Calu3 (cell line): ENCODE data around the gene EMILIN3. TPM values are rescaled to one million over a fixed set of nuclear protein-coding genes. Genes with fewer than 3 reads are reported as not detected.
A peak's percentile ranks its signal among the peaks of the same experiment; 100 is the strongest.

ENCODE experiments used
- BruUV-seq: library from RNA; stranded (reverse); fragments of 400-500 nt; replicated peaks from 2 replicates; lab custom pipeline; 2021; lab: Mats Ljungman, UMichigan
- CTCF ChIA-PET: fragments of 300-600 bp; sonication (Branson Sonifier 250); formaldehyde crosslinking; loops from one replicate; lab custom pipeline; 2022; ENCODE audit warnings: antibody characterized with exemption; lab: Charles Lee
- DNase-seq: peaks from one replicate; pipeline ENCODE4 v3.0.0; 2022
- H3K27ac Mint-ChIP-seq: one replicate; pipeline ENCODE4 v1.8.0; 2022; ENCODE audit warnings: mixed read lengths; ENCODE audit not compliant: unreplicated experiment
- H3K27me3 Mint-ChIP-seq: one replicate; pipeline ENCODE4 v1.8.0; 2022; ENCODE audit warnings: mixed read lengths; ENCODE audit not compliant: unreplicated experiment
- H3K36me3 Mint-ChIP-seq: one replicate; pipeline ENCODE4 v1.8.0; 2022; ENCODE audit warnings: mild to moderate bottlenecking, moderate library complexity, mixed read lengths; ENCODE audit not compliant: insufficient read depth, unreplicated experiment
- H3K4me1 Mint-ChIP-seq: one replicate; pipeline ENCODE4 v1.8.0; 2022; ENCODE audit warnings: mild to moderate bottlenecking, low read depth, mixed read lengths; ENCODE audit not compliant: unreplicated experiment
- H3K4me3 Mint-ChIP-seq: one replicate; pipeline ENCODE4 v1.8.0; 2022; ENCODE audit warnings: mild to moderate bottlenecking, low read depth, moderate library complexity, mixed read lengths; ENCODE audit not compliant: unreplicated experiment
- H3K9me3 Mint-ChIP-seq: one replicate; pipeline ENCODE4 v1.8.0; 2022; ENCODE audit warnings: low read depth, mixed read lengths; ENCODE audit not compliant: unreplicated experiment
- CTCF ChIP-seq: fragments of 200-600 bp; IDR thresholded peaks from one replicate; pipeline ENCODE4 v1.8.0; 2022; ENCODE audit warnings: antibody characterized with exemption; ENCODE audit not compliant: unreplicated experiment
- intact Hi-C: fragments of 100-400 bp; cut with micrococcal nuclease; formaldehyde crosslinking; loops from one replicate; pipeline ENCODE4 v1.10.0; 2022; ENCODE audit not compliant: unreplicated experiment
- total RNA-seq: library from RNA; stranded (reverse); gene quantifications from 2 replicates; pipeline ENCODE4 v1.2.3, GENCODE V29; 2022

EMILIN3 gene
- total RNA-seq, 1 experiment from 2014 or later, result not detected

GRCh38 chr20:41318271-41318649 lies 48.4 kb downstream of the EMILIN3 start:
- BruUV-seq, result TSS peak; percentile 95
- Mint-ChIP-seq H3K4me1 (peaks cover 38% of the 10 kb centered on the region), H3K27me3 (no peaks in the 10 kb centered on the region), H3K4me3 (peak overlapping the region; percentile 95), H3K36me3 (peaks cover 13% of the 10 kb centered on the region), H3K27ac (no peak overlapping the region), H3K9me3 (no peaks in the 10 kb centered on the region)
- intact Hi-C loops, result no loop called here
- no peak for TF ChIP-seq CTCF
- CTCF ChIA-PET, result interaction anchor here (0.8 to 3.1 kb wide), 6 partner anchors 9 to 93 kb away, joined by 3 to 22 read pairs (median 4); partner anchors contain the start of gene LPIN3
- DNase-seq, result no peak

GRCh38 chr20:41317546-41318270 lies 48.9 kb downstream of the EMILIN3 start, which contains the start of gene ZHX3:
TSS of gene ZHX3 (minus strand) at chr20:41317731. CDS start at chr20:41204916, 112,815 bp downstream.
- intact Hi-C loops, result no loop called here
- BruUV-seq, result no TSS peak
- H3K27me3 Mint-ChIP-seq, result no peaks in the 10 kb centered on the region

DNA sequence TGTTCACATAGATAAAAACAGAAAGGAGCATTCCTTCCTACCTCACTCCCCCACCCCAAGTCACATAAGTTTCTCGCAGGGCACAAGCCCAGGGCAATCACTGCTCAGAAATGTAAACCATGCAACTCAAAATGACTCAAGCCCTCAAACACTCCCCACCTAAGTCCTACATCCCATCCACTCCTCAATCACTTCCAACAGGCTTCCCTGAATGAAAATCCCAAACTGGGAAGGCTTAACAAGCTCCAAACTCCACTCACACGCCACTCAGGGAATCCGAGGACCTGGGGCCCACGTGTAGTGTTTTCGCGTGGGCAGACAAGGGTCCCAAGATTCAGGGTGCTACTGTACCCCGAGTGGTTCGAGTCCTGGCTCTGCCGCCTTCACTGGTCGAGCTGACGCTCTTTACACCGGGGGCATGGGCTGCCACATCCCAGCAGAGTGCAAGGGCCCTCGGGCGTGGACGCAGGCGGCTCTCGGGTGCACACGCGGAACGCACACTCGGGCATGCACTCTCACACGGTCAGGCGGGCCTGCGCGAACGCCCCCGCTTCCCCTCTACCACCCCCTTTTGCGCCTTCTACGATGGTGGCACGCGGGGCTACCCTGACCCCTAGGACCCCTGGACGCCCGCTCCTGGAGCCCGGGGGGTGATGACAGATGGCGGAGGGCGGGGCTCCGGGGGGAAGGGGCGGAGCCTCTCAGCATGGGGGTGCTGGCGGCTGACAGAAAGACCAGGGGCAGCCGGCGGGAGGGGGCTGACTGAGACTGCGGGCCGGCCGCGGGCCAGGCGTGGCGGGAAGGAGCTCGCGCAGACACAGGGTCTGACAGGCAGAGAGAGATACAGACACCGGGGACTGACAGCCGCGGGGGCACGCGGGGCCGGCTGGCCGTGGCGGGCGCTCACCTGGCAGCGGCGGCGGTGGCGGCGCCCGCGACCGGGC lies 49.7 kb downstream of the EMILIN3 start:
- peaks cover 13% of the 10 kb centered on the region for H3K36me3 Mint-ChIP-seq
- TF ChIP-seq CTCF, result no peak
- H3K4me3 Mint-ChIP-seq, result peak overlapping the region; percentile 95
- CTCF ChIA-PET, result interaction anchor here (0.7 to 3.1 kb wide), 5 partner anchors 10 to 179 kb away, joined by 3 to 22 read pairs (median 3); partner anchors contain the start of gene LPIN3
- no TSS peak for BruUV-seq
- peak; percentile 65 for DNase-seq
- H3K4me1 Mint-ChIP-seq, result peaks cover 36% of the 10 kb centered on the region
- peak overlapping the region; percentile 72 for H3K27ac Mint-ChIP-seq
- H3K9me3 Mint-ChIP-seq, result no peaks in the 10 kb centered on the region
- H3K27me3 Mint-ChIP-seq, result no peaks in the 10 kb centered on the region
- intact Hi-C loops, result no loop called here

More at GRCh38 chr20:41317546-41318270, 48.9 kb downstream of the EMILIN3 start, which contains the start of gene ZHX3:
- H3K4me1 Mint-ChIP-seq, result peaks cover 38% of the 10 kb centered on the region
- CTCF ChIA-PET, result interaction anchor here (0.8 to 3.1 kb wide), 7 partner anchors 9 to 145 kb away, joined by 3 to 22 read pairs (median 4); partner anchors contain the start of gene LPIN3
- H3K4me3 Mint-ChIP-seq, result peak within 1 kb of the TSS; percentile 95
- no peak for TF ChIP-seq CTCF
- H3K9me3 Mint-ChIP-seq, result no peaks in the 10 kb centered on the region
- peaks cover 13% of the 10 kb centered on the region for H3K36me3 Mint-ChIP-seq
- H3K27ac Mint-ChIP-seq, result peak within 1 kb of the TSS; percentile 72
- peak; percentile 100 for DNase-seq

DNA sequence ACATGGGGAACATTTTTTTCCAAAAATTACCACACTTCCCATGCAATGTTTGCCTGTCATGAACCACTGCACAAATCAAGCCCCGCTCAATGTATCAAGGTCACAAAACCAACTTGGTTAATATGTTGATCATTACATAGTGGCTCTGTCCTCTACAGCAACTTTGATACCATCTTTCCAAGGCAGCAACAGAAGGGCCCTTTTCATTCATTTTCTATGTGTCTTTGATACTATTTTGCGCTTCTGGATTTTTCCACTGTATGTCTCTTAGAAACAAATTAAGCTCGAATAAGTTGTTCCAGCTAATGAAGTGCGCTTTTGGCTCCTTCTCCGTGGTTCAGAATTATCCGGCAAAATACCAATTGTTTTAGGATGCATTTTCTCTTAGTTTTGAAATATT lies 50.6 kb downstream of the EMILIN3 start:
- CTCF ChIA-PET, result interaction anchor here (1.7 to 3.1 kb wide), 2 partner anchors 24 to 143 kb away, joined by 4 to 22 read pairs; partner anchors contain the start of gene LPIN3
- Mint-ChIP-seq H3K27me3 (no peaks in the 10 kb centered on the region), H3K4me3 (peak overlapping the region; percentile 95), H3K9me3 (no peaks in the 10 kb centered on the region), H3K27ac (no peak overlapping the region), H3K36me3 (peaks cover 13% of the 10 kb centered on the region), H3K4me1 (peaks cover 32% of the 10 kb centered on the region)
- BruUV-seq, result TSS peak; percentile 70
- no peak for TF ChIP-seq CTCF
- no peak for DNase-seq
- intact Hi-C loops, result no loop called here
